Osteoblast (primary cell): ENCODE measurements around the gene WEE2. TPM values are rescaled to one million over a fixed set of nuclear protein-coding genes. Genes with fewer than 3 reads are reported as not detected.
A peak's percentile ranks its signal among the peaks of the same experiment; 100 is the strongest.

Experiments
- DNase-seq: peaks from one replicate; pipeline ENCODE4 v3.0.0; 2011; ENCODE audit warnings: low spot score, mixed read lengths; ENCODE audit not compliant: insufficient read length; ENCODE audit errors: missing footprints
- H2AFZ ChIP-seq: 2 replicates; pipeline ENCODE4 v1.6.0; 2011; ENCODE audit warnings: mild to moderate bottlenecking, low read length
- H3K27ac ChIP-seq: 2 replicates; pipeline ENCODE4 v1.5.1; 2011; ENCODE audit warnings: mild to moderate bottlenecking, low read depth, low read length, moderate library complexity
- H3K27me3 ChIP-seq: 2 replicates; pipeline ENCODE4 v1.6.0; 2012; ENCODE audit warnings: mild to moderate bottlenecking, control low read depth, inconsistent platforms, low read length, moderate library complexity; ENCODE audit not compliant: insufficient read depth
- H3K36me3 ChIP-seq: 2 replicates; pipeline ENCODE4 v1.5.1; 2011; ENCODE audit warnings: mild to moderate bottlenecking, low read length, control low read depth, moderate library complexity; ENCODE audit not compliant: insufficient read depth
- H3K4me1 ChIP-seq: 2 replicates; pipeline ENCODE4 v1.5.1; 2011; ENCODE audit warnings: mild to moderate bottlenecking, low read length, control low read depth, moderate library complexity; ENCODE audit not compliant: insufficient read depth
- H3K4me2 ChIP-seq: 2 replicates; pipeline ENCODE4 v1.6.0; 2011; ENCODE audit warnings: mild to moderate bottlenecking, low read length; ENCODE audit not compliant: insufficient read depth
- H3K4me3 ChIP-seq: fragments of 200-600 bp; sonication (generic); 3 replicates; pipeline ENCODE4 v1.5.1; 2012; ENCODE audit warnings: mild to moderate bottlenecking, low read length, inconsistent platforms; ENCODE audit not compliant: insufficient read depth
- H3K79me2 ChIP-seq: 2 replicates; pipeline ENCODE4 v1.6.0; 2012; ENCODE audit warnings: mild to moderate bottlenecking, low read length, control low read depth, inconsistent platforms; ENCODE audit not compliant: insufficient read depth
- H3K9me3 ChIP-seq: 2 replicates; pipeline ENCODE4 v1.5.1; 2011; ENCODE audit warnings: low read depth, low read length, control low read depth
- H4K20me1 ChIP-seq: 2 replicates; pipeline ENCODE4 v1.6.0; 2012; ENCODE audit warnings: mild to moderate bottlenecking, low read length, control low read depth; ENCODE audit not compliant: insufficient read depth
- total RNA-seq: library from RNA; depleted of rRNA; stranded (reverse); fragments of >200 nt; gene quantifications from 2 replicates; pipeline ENCODE4 v1.2.3, GENCODE V29; 2012
- TF ChIP-seq, protein P1 (sequence below): IDR thresholded peaks from 2 replicates; pipeline ENCODE4 v1.5.1; 2011; ENCODE audit warnings: mild to moderate bottlenecking, low read depth, low read length, moderate library complexity; ENCODE audit errors: extremely low read depth

Gene WEE2
- total RNA-seq, 1 donor = not detected

DNA sequence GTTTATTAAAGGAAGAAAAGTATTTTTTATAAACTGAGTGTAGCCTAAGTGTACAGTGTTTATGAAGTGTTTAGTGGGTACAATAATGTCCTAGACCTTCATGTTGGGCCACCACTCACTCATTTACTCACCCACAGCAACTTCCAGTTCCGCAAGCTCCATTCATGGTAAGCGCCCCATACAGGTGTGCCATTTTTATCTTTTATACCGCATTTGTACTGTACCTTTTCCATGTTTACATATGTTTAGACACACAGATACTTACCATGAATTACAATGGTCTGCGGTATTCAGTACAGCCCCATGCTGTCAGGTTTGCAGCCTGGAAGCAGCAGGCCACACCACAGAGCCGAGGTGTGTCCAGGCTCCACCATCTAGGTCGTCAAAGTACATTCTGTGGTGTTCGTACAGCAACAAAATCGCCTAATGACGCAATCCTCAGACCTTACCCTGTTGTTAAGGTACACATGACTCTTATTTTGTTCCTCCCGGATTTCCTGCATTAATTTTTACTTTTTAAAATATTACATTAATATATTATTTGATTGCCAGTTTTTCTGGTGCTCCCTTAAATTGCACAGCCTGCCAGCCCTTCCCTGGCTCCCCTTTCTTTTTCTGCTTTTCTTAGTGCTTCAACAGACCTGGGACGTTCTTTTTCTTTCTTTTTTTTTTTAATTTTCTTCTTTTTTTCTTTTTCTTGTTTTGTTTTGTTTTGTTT lies 29.1 kb downstream of the WEE2 start:
- H2AFZ ChIP-seq = peak overlapping the region; percentile 99
- H3K27ac ChIP-seq = peak overlapping the region; percentile 84
- DNase-seq = no peak

DNA sequence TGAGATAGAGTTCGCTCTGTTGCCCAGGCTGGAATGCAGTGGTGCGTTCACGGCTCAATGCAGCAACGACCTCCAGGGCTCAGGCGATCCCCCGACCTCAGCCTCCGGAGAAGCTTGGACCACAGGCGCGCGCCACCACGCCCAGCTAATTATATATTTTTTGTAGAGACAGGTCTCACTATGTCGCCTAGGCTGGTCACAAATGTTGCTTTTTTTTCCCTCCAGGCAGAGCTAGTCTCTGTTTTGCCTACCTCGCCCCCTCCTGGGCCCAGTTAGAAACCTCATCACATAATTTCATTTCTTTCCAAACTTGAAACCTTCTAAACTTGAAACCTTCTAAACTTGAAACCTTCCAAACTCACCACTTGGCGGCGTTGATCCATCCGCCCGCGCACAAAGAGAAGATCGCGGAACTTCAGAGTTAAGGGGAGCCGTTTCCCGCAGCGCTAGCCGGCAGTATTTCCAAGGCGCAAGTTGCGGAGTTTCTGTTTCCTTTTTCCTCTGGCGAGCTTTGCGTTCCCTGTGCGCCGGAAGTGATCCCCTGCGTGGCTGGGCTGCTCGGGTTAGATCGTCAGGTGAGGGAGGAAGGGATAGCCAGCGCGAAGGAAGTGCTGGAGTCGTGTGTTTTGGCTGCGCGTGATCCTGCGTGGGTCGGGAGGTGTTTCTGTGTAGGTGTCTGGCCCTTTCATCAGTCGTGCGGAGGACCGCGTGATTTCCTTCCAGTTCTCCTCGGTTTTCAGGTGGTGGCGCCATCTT lies 29.9 kb downstream of the WEE2 start, which contains the start of gene SSBP1:
Gene SSBP1, plus strand, starts transcription at position 523 of the 756 bp plus-strand sequence. CDS start 809 bp downstream, outside the sequence.
- no peaks in the 10 kb centered on the region for H4K20me1 ChIP-seq
- H3K9me3 ChIP-seq = no peaks in the 10 kb centered on the region
- H3K27me3 ChIP-seq = no peaks in the 10 kb centered on the region
- H2AFZ ChIP-seq = peak within 1 kb of the TSS; percentile 99
- H3K4me1 ChIP-seq = peaks cover 18% of the 10 kb centered on the region
- peak within 1 kb of the TSS; percentile 95 for H3K4me2 ChIP-seq
- peaks cover 36% of the 10 kb centered on the region for H3K79me2 ChIP-seq
- DNase-seq = peak; percentile 93
- peaks cover 33% of the 10 kb centered on the region for H3K36me3 ChIP-seq
- H3K27ac ChIP-seq = peak within 1 kb of the TSS; percentile 84
- TF ChIP-seq, protein P1, sequence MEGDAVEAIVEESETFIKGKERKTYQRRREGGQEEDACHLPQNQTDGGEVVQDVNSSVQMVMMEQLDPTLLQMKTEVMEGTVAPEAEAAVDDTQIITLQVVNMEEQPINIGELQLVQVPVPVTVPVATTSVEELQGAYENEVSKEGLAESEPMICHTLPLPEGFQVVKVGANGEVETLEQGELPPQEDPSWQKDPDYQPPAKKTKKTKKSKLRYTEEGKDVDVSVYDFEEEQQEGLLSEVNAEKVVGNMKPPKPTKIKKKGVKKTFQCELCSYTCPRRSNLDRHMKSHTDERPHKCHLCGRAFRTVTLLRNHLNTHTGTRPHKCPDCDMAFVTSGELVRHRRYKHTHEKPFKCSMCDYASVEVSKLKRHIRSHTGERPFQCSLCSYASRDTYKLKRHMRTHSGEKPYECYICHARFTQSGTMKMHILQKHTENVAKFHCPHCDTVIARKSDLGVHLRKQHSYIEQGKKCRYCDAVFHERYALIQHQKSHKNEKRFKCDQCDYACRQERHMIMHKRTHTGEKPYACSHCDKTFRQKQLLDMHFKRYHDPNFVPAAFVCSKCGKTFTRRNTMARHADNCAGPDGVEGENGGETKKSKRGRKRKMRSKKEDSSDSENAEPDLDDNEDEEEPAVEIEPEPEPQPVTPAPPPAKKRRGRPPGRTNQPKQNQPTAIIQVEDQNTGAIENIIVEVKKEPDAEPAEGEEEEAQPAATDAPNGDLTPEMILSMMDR = peak; percentile 90
- peak within 1 kb of the TSS; percentile 91 for H3K4me3 ChIP-seq

More for the DNA sequence above, 29.1 kb downstream of the WEE2 start:
- TF ChIP-seq, protein P1 = no peak
- Histone ChIP-seq H3K79me2 (peaks cover 36% of the 10 kb centered on the region), H3K27me3 (no peaks in the 10 kb centered on the region), H3K36me3 (peaks cover 31% of the 10 kb centered on the region), H3K4me1 (peaks cover 18% of the 10 kb centered on the region), H3K4me3 (peak overlapping the region; percentile 91), H3K9me3 (no peaks in the 10 kb centered on the region), H3K4me2 (peak overlapping the region; percentile 95), H4K20me1 (no peaks in the 10 kb centered on the region)

DNA sequence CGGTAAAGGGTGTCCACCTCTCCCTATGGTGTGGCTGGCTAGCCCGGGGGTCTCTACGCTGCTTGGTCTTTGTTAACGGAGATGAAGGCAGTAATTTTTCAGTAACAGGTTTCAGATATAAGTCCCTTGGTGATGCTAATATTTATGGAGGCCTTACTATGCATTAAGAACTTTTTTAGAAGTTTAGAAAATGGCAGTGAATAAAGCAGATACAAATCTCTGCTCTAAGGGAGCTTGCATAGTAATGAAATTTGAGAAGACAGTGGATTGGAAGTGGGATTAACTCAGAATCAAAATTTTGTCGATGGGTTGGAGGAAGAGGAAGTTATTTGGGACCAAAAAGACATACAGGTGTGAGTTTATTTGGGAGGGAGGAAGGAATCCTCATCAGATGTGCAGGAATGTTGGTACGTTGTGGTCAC lies 30.4 kb downstream of the WEE2 start:
- Histone ChIP-seq H3K27me3 (no peaks in the 10 kb centered on the region), H3K27ac (peak overlapping the region; percentile 84), H3K36me3 (peaks cover 39% of the 10 kb centered on the region), H3K4me1 (peaks cover 18% of the 10 kb centered on the region), H3K79me2 (peaks cover 36% of the 10 kb centered on the region), H3K4me2 (peak overlapping the region; percentile 95), H3K9me3 (no peaks in the 10 kb centered on the region), H2AFZ (peak overlapping the region; percentile 98), H4K20me1 (no peaks in the 10 kb centered on the region), H3K4me3 (peak overlapping the region; percentile 91)
- TF ChIP-seq, protein P1 = no peak
- DNase-seq = no peak

DNA sequence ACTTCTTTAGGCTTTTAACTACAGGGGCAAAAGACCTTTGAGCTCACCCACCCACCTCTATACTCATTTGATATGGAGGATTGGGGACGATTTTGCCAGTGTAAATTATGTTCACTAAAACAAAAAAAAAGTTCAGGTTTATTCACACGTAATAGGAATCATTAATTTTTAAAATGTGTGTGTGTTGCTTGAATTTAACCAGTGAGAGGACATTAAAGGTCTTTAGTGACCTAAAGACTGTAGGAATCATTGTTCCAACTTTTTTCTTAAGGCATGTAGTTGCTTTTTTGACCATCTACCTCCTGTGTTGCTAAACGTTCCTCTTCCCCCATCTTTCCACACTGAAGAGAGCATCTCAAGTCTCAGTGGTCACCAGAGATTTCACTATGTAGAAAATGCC lies 31.1 kb downstream of the WEE2 start:
- peak overlapping the region; percentile 95 for H3K4me2 ChIP-seq
- H3K9me3 ChIP-seq = no peaks in the 10 kb centered on the region
- H4K20me1 ChIP-seq = no peaks in the 10 kb centered on the region
- peak overlapping the region; percentile 91 for H3K4me3 ChIP-seq
- H3K36me3 ChIP-seq = peaks cover 46% of the 10 kb centered on the region
- no peaks in the 10 kb centered on the region for H3K27me3 ChIP-seq
- no peak overlapping the region for H3K27ac ChIP-seq
- no peak for DNase-seq
- TF ChIP-seq, protein P1 = no peak
- H3K79me2 ChIP-seq = peaks cover 36% of the 10 kb centered on the region
- no peak overlapping the region for H2AFZ ChIP-seq
- peaks cover 18% of the 10 kb centered on the region for H3K4me1 ChIP-seq
